ENCODE results near the gene CLEC7A.

DNA sequence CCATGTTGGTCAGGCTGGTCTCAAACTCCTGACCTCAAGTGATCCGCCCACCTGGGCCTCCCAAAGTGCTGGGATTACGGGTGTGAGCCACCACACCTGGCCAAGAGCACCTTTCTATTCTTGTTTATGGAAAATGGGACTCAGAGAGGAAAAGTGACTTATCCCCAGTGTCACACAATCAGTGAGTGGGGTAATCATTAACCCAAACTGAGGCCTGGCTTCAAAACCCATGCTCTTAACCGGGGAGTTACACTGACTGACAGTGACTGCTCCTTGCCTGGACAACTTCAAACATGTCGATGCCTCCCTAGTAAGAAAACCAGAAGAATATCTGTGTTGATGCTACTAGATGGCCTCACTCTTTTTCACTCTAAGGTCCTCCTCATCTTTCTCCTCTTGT lies 7.3 kb downstream of the CLEC7A start:
- TF ChIP-seq, protein P1, sequence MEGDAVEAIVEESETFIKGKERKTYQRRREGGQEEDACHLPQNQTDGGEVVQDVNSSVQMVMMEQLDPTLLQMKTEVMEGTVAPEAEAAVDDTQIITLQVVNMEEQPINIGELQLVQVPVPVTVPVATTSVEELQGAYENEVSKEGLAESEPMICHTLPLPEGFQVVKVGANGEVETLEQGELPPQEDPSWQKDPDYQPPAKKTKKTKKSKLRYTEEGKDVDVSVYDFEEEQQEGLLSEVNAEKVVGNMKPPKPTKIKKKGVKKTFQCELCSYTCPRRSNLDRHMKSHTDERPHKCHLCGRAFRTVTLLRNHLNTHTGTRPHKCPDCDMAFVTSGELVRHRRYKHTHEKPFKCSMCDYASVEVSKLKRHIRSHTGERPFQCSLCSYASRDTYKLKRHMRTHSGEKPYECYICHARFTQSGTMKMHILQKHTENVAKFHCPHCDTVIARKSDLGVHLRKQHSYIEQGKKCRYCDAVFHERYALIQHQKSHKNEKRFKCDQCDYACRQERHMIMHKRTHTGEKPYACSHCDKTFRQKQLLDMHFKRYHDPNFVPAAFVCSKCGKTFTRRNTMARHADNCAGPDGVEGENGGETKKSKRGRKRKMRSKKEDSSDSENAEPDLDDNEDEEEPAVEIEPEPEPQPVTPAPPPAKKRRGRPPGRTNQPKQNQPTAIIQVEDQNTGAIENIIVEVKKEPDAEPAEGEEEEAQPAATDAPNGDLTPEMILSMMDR (IDR thresholded peaks at IDR 0.05; ENCODE audit: insufficient read depth, low read length) = no peak
- no peak for TF ChIP-seq POLR2AphosphoS5 (IDR thresholded peaks at IDR 0.05; ENCODE audit: low read depth)
- TF ChIP-seq, protein P2, sequence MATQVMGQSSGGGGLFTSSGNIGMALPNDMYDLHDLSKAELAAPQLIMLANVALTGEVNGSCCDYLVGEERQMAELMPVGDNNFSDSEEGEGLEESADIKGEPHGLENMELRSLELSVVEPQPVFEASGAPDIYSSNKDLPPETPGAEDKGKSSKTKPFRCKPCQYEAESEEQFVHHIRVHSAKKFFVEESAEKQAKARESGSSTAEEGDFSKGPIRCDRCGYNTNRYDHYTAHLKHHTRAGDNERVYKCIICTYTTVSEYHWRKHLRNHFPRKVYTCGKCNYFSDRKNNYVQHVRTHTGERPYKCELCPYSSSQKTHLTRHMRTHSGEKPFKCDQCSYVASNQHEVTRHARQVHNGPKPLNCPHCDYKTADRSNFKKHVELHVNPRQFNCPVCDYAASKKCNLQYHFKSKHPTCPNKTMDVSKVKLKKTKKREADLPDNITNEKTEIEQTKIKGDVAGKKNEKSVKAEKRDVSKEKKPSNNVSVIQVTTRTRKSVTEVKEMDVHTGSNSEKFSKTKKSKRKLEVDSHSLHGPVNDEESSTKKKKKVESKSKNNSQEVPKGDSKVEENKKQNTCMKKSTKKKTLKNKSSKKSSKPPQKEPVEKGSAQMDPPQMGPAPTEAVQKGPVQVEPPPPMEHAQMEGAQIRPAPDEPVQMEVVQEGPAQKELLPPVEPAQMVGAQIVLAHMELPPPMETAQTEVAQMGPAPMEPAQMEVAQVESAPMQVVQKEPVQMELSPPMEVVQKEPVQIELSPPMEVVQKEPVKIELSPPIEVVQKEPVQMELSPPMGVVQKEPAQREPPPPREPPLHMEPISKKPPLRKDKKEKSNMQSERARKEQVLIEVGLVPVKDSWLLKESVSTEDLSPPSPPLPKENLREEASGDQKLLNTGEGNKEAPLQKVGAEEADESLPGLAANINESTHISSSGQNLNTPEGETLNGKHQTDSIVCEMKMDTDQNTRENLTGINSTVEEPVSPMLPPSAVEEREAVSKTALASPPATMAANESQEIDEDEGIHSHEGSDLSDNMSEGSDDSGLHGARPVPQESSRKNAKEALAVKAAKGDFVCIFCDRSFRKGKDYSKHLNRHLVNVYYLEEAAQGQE (IDR thresholded peaks at IDR 0.05; ENCODE audit: insufficient replicate concordance, low read depth) = no peak
